ENCODE results near the gene C14orf180.

The C14orf180 gene

DNA sequence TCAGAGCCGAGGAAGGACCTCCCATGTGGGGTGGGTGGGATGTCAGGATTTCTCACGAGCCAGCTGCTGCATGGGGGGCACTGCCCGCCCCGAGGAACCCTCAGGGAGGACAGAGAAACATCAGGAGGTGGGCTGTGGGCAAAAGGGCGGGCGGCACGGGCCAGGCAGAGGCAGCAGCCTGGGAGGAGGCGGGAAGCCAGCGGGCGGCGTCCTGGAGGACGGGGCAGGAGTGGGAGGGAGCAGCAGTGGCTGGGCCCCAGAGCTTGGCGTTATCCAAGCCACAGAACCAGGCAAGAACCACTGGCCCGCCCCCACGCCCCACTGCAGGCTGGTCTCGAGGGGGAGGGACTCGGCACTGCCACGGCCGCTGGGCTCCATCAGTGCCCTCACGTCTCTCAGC, 2.4 kb downstream of the C14orf180 start:
- H3K27me3 ChIP-seq (ENCODE audit: insufficient read depth, low read length) = peaks cover 92% of the 10 kb centered on the region
- no peak overlapping the region for H2AFZ ChIP-seq (ENCODE audit: low read length, unreplicated experiment)
- no peak overlapping the region for H3K27ac ChIP-seq (ENCODE audit: low read depth, low read length)
- no peaks in the 10 kb centered on the region for H3K36me3 ChIP-seq (ENCODE audit: insufficient read depth, low read length)
- H3K4me3 ChIP-seq (ENCODE audit: low read depth, low read length) = no peak overlapping the region
- no peaks in the 10 kb centered on the region for H3K79me2 ChIP-seq (ENCODE audit: control insufficient read depth, insufficient read depth, low read length, unreplicated experiment)
- H3K4me1 ChIP-seq (ENCODE audit: control insufficient read depth, insufficient read depth, low read length, unreplicated experiment) = no peaks in the 10 kb centered on the region

DNA sequence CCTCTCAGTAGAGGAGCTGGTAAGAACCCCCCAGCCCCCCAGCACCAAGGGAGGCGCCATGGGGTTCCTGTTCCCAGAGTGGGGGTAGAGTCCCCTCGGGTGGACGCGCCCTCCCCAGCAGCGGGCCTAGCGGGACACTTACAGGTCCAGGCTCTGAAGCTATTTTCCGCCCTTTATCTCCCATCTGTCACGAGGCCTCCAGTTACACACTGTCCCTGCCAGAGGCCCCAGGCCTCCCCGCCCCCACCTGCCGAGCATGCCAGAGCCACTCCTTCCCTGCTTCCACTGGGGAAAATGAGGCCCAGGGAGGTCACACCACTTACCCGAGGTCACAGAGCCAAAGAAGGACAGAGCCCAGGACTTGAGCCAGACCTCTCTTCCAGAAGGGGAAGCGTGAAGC, 3.1 kb downstream of the C14orf180 start:
- Histone ChIP-seq H2AFZ (ENCODE audit: low read length, unreplicated experiment) (no peak overlapping the region), H3K79me2 (ENCODE audit: control insufficient read depth, insufficient read depth, low read length, unreplicated experiment) (no peaks in the 10 kb centered on the region), H3K27ac (ENCODE audit: low read depth, low read length) (no peak overlapping the region), H3K27me3 (ENCODE audit: insufficient read depth, low read length) (peaks cover 85% of the 10 kb centered on the region), H3K4me1 (ENCODE audit: control insufficient read depth, insufficient read depth, low read length, unreplicated experiment) (no peaks in the 10 kb centered on the region), H3K4me3 (ENCODE audit: low read depth, low read length) (no peak overlapping the region), H3K36me3 (ENCODE audit: insufficient read depth, low read length) (no peaks in the 10 kb centered on the region)

DNA sequence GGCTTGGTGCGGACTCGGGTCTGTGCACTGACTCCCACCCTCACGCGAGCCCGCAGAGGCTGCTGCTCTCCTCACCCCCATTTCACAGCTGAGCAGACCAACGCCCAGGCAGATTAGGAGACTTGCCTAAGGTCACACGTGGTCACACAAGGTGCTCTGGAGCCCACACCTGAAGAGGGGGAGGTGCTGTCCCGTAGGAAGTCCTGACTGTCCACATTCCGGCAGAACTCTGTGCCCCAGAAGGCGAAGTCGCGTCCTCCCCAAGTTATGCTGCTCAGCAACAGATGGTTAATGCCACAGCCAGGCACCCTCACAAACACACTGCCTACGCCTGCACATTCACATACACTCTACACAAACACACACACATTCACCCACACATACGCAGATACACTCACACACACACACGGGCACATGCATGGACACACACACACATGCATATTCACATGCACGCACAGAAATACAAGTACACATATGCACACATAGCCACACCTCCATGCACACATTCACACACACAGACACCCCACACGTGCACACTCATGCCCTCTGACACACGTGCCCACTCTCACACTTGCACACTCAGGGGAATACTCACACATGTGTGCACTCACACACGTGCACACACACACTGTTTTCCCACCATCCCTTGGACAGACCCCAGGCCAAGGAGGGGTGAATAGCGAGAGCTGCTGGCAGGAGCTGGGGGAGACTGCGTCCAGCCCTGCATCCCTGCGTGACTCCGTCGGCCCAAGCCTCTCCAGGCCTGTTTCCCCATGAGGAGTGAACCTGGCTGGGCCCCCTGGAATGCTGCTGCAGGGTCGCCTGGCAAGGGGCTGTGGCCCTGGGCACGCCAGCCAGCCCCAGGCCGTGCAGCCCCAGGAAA, 4.1 kb downstream of the C14orf180 start:
- no peaks in the 10 kb centered on the region for H3K4me1 ChIP-seq (ENCODE audit: control insufficient read depth, insufficient read depth, low read length, unreplicated experiment)
- H3K27me3 ChIP-seq (ENCODE audit: insufficient read depth, low read length) = peaks cover 75% of the 10 kb centered on the region
- no peaks in the 10 kb centered on the region for H3K36me3 ChIP-seq (ENCODE audit: insufficient read depth, low read length)
- H2AFZ ChIP-seq (ENCODE audit: low read length, unreplicated experiment) = no peak overlapping the region
- H3K79me2 ChIP-seq (ENCODE audit: control insufficient read depth, insufficient read depth, low read length, unreplicated experiment) = no peaks in the 10 kb centered on the region
- H3K27ac ChIP-seq (ENCODE audit: low read depth, low read length) = no peak overlapping the region
- H3K4me3 ChIP-seq (ENCODE audit: low read depth, low read length) = no peak overlapping the region

DNA sequence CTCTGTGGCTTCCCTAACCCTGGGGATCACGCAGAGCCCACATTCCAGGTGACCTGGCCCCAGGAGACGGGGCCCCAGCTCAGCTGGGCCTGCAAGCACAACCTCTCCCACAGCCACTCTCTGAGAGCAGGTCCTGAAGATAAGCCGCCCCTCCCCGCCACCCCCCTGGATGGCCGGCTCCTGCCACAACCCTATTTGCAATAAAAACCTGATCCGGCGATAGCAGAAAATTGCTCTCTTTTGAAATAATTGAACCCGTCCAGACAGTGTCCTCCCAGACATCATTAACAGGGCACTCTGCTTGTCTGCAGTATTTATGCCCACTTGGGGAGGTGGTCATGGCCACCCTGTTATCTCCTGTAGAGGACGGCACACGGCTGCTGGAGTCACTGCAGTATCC, 5.0 kb downstream of the C14orf180 start:
- H3K4me3 ChIP-seq (ENCODE audit: low read depth, low read length) = no peak overlapping the region
- H3K79me2 ChIP-seq (ENCODE audit: control insufficient read depth, insufficient read depth, low read length, unreplicated experiment) = no peaks in the 10 kb centered on the region
- no peak overlapping the region for H2AFZ ChIP-seq (ENCODE audit: low read length, unreplicated experiment)
- H3K36me3 ChIP-seq (ENCODE audit: insufficient read depth, low read length) = no peaks in the 10 kb centered on the region
- H3K27me3 ChIP-seq (ENCODE audit: insufficient read depth, low read length) = peaks cover 66% of the 10 kb centered on the region
- no peak overlapping the region for H3K27ac ChIP-seq (ENCODE audit: low read depth, low read length)
- no peaks in the 10 kb centered on the region for H3K4me1 ChIP-seq (ENCODE audit: control insufficient read depth, insufficient read depth, low read length, unreplicated experiment)

DNA sequence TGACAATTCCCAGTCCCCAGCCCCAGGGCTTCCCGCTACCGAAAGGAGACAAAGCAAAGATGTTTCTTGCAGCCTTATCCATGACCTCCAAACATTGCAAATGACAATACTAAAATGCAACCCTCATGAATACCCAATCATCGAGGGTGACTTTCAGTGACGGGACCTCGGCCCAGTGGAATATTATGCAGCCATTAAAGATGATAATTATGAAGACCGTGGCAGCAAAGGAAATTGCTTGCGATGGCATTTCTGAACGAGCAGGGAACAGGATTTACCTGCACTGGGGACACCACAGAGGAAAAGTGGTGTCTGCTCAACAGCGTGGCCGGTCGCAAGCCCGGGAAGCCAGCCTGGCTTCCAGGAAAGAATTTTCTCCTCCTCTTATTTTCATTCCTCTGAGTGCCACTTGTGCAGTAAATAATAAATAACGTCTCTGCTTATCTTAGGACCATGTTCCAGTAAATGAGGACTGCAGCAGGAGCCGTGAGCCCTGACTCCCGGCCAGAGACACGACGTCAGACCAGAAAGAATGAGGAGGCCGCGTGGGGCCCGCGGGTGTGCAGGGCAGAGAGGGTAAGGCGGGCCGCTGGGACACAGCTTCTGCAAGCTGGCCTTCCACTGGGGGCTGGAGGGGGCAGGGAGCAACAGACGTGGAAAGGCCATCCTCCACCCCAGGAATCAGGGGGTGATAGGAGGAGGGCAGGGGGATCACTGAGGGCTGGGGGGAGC, 6.6 kb downstream of the C14orf180 start:
- peaks cover 50% of the 10 kb centered on the region for H3K27me3 ChIP-seq (ENCODE audit: insufficient read depth, low read length)
- H3K4me1 ChIP-seq (ENCODE audit: control insufficient read depth, insufficient read depth, low read length, unreplicated experiment) = peaks cover 5% of the 10 kb centered on the region
- no peak overlapping the region for H2AFZ ChIP-seq (ENCODE audit: low read length, unreplicated experiment)
- H3K79me2 ChIP-seq (ENCODE audit: control insufficient read depth, insufficient read depth, low read length, unreplicated experiment) = no peaks in the 10 kb centered on the region
- no peaks in the 10 kb centered on the region for H3K36me3 ChIP-seq (ENCODE audit: insufficient read depth, low read length)
- H3K4me3 ChIP-seq (ENCODE audit: low read depth, low read length) = no peak overlapping the region
- H3K27ac ChIP-seq (ENCODE audit: low read depth, low read length) = no peak overlapping the region

DNA sequence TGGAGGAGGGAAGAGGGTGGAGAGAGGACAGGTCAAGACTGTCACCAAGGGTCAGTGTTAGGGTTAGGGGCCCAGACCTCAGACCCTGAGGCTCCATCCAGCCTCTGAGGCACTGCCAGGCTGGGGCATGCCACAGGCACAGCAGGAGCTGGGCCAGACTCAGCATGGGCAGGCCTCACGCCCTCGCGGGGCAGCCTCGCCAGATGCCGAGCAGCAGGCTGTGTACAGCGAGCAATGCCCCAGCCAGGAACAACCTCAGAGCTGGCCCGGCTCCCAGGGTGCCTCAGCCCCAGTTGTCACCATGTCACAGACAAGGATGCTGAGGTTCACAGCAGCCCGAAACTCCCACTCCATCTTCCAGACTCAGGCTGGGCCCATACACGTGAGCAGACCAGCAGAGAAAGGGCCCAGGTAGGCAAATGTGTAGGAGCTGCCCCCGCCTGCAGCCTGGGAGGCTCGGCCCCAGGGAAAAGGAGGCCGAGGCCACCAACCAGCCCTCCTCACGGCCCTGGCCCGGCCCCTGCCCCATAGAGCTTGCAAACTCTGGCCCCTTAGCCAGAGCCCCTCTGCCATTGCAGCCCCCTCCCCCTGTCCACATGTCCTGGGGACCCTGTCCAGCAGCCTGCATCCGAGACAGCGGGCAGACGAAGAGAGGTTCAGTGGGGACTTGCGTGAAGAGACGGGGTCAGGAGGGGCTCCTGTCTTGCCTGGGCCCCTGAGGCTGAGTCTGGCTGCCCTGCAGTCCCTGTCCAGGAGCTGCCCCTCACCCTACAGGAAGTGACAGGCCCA, 7.5 kb downstream of the C14orf180 start:
- H3K27me3 ChIP-seq (ENCODE audit: insufficient read depth, low read length) = peaks cover 42% of the 10 kb centered on the region
- no peak overlapping the region for H2AFZ ChIP-seq (ENCODE audit: low read length, unreplicated experiment)

DNA sequence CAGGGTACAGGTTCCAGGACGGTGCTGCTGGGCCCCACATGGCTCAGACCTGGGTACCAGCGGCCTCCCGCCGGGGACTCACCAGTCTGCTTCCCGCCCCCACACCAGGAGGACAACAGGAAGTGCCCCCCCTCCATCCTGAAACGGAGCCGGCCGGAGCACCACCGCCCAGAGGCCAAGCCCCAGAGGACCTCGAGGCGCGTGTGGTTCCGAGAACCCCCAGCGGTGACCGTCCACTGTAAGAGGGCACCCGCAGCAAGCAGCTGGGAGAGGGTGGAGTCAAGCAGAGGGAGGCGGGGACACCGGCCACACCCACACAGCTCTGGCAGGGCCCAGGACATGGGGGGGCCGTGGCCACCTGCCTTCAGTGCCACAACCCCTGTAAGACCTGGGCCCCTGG, 8.1 kb downstream of the C14orf180 start:
- Histone ChIP-seq H3K36me3 (ENCODE audit: insufficient read depth, low read length) (no peaks in the 10 kb centered on the region), H3K27ac (ENCODE audit: low read depth, low read length) (no peak overlapping the region), H2AFZ (ENCODE audit: low read length, unreplicated experiment) (no peak overlapping the region), H3K27me3 (ENCODE audit: insufficient read depth, low read length) (peaks cover 36% of the 10 kb centered on the region), H3K4me3 (ENCODE audit: low read depth, low read length) (no peak overlapping the region), H3K4me1 (ENCODE audit: control insufficient read depth, insufficient read depth, low read length, unreplicated experiment) (peaks cover 5% of the 10 kb centered on the region), H3K79me2 (ENCODE audit: control insufficient read depth, insufficient read depth, low read length, unreplicated experiment) (no peaks in the 10 kb centered on the region)

More for the DNA sequence above, 7.5 kb downstream of the C14orf180 start:
- H3K4me1 ChIP-seq (ENCODE audit: control insufficient read depth, insufficient read depth, low read length, unreplicated experiment) = peaks cover 5% of the 10 kb centered on the region
- no peaks in the 10 kb centered on the region for H3K79me2 ChIP-seq (ENCODE audit: control insufficient read depth, insufficient read depth, low read length, unreplicated experiment)
- H3K4me3 ChIP-seq (ENCODE audit: low read depth, low read length) = no peak overlapping the region
- H3K27ac ChIP-seq (ENCODE audit: low read depth, low read length) = no peak overlapping the region
- no peaks in the 10 kb centered on the region for H3K36me3 ChIP-seq (ENCODE audit: insufficient read depth, low read length)

DNA sequence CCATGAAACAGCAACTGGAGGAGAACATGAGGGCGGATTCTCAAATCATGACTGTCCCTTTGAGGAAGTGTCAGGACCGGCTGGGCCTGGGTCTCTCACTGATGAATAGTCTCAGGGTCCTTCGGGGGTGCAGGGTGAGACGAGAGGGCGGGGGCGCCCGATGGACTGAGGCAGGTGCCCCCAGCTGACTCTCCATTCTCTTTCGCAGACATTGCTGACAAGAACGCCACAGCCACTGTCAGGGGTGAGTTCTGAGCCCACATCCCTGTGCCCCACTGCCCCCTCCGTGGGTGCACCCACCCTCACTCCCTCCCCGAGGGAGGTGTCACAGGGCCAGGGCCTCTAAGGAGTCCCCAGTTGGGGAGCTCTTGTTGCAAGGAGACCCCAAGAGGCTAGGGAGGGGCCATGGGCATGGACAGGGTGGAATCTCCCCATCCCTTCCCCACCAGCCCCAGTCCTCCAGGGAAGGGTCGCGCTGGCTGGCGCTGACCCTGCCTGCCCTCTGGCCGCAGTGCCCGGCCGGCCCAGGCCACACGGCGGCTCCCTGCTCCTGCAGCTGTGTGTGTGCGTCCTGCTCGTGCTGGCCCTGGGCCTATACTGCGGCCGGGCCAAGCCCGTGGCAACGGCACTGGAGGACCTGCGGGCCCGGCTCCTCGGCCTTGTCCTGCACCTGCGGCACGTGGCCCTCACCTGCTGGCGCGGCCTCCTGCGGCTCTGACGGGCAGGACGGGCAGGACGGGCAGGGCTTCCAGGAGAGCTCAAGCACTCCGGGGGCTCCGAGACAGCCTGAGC, 8.7 kb downstream of the C14orf180 start:
- H3K36me3 ChIP-seq (ENCODE audit: insufficient read depth, low read length) = no peaks in the 10 kb centered on the region
- no peaks in the 10 kb centered on the region for H3K79me2 ChIP-seq (ENCODE audit: control insufficient read depth, insufficient read depth, low read length, unreplicated experiment)
- H2AFZ ChIP-seq (ENCODE audit: low read length, unreplicated experiment) = no peak overlapping the region
- H3K4me1 ChIP-seq (ENCODE audit: control insufficient read depth, insufficient read depth, low read length, unreplicated experiment) = peaks cover 5% of the 10 kb centered on the region
- H3K27ac ChIP-seq (ENCODE audit: low read depth, low read length) = no peak overlapping the region
- H3K4me3 ChIP-seq (ENCODE audit: low read depth, low read length) = no peak overlapping the region
- peaks cover 30% of the 10 kb centered on the region for H3K27me3 ChIP-seq (ENCODE audit: insufficient read depth, low read length)

DNA sequence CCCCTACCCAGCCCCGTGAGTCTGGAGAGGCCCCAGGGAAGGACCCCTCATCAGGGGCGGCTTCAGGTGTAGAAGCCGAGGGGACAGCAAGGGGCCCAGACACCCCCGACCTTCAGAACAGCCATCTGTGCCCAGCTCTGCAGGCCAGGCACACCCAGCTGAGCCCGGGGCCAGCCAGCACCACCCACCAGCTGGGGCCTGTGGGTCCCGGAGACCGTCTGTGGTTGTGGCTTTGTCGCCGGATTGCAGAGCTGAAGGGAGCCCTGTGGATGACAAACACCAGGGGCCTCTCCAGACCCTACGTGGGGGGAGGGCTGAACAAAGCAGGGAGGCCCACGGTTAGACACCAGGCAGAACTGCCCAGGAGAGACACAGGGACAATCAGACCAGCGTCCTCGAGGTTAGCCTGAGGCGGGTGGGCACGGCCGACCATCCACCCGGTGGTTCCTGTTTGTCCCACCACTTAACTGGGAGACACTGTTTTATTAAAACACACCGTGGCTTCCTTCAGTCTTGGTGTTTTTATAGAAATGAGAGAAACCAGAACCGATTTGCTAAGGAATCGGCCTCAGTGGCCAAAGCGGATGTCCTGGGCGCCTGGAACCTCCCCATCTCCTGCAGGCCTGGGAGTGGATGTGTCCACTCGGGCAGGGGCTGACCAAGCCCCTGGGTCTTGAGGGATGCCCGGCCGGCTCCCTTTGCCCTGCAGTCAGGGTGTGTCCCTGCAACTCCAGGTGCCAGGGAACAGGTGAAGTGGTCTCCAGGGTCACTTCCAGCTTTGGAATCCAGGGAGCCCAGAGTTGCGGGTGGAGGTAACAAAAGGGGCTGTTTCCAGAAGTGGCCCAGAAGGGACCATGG, 10.0 kb downstream of the C14orf180 start:
- no peak overlapping the region for H3K27ac ChIP-seq (ENCODE audit: low read depth, low read length)
- no peaks in the 10 kb centered on the region for H3K79me2 ChIP-seq (ENCODE audit: control insufficient read depth, insufficient read depth, low read length, unreplicated experiment)
- no peak overlapping the region for H2AFZ ChIP-seq (ENCODE audit: low read length, unreplicated experiment)
- H3K27me3 ChIP-seq (ENCODE audit: insufficient read depth, low read length) = peaks cover 18% of the 10 kb centered on the region
- H3K4me3 ChIP-seq (ENCODE audit: low read depth, low read length) = no peak overlapping the region
- peaks cover 5% of the 10 kb centered on the region for H3K4me1 ChIP-seq (ENCODE audit: control insufficient read depth, insufficient read depth, low read length, unreplicated experiment)
- H3K36me3 ChIP-seq (ENCODE audit: insufficient read depth, low read length) = no peaks in the 10 kb centered on the region

Measured in ACC112 (cell line).